SU-DHL-6 (cell line): Measurements from ENCODE around the gene HOMER2.

Experiments used
- H2AFZ ChIP-seq: fragments of 200-600 bp; sonication (generic); 2 replicates; pipeline ENCODE4 v1.6.1; 2014; ENCODE audit warnings: low read depth, mild to moderate bottlenecking, moderate library complexity, mixed read lengths, antibody characterized with exemption, low read length; ENCODE audit not compliant: severe bottlenecking
- H3F3A ChIP-seq: fragments of 200-600 bp; shearing (Covaris generic); 2 replicates; pipeline ENCODE4 v1.6.0; 2016; ENCODE audit warnings: antibody characterized with exemption, mild to moderate bottlenecking; ENCODE audit not compliant: insufficient read depth
- H3K27ac ChIP-seq: fragments of 200-600 bp; sonication (generic); 2 replicates; pipeline ENCODE4 v1.5.1; 2016; ENCODE audit warnings: low read depth, mild to moderate bottlenecking, low read length, moderate library complexity, mixed read lengths
- H3K27me3 ChIP-seq: fragments of 200-600 bp; sonication (generic), shearing (Covaris generic); 2 replicates; pipeline ENCODE4 v1.6.0; 2014; ENCODE audit warnings: mild to moderate bottlenecking, low read length
- H3K36me3 ChIP-seq: fragments of 200-600 bp; sonication (generic); 2 replicates; pipeline ENCODE4 v1.6.1; 2014; ENCODE audit warnings: mild to moderate bottlenecking, low read length, mixed read lengths
- H3K4me2 ChIP-seq: fragments of 300-600, 200-600 bp; shearing (Covaris generic), sonication (generic); 2 replicates; pipeline ENCODE4 v1.6.0; 2014; ENCODE audit warnings: low read length, low read depth, mild to moderate bottlenecking; ENCODE audit not compliant: poor library complexity, severe bottlenecking
- H3K4me3 ChIP-seq: fragments of 200-600 bp; sonication (generic); 2 replicates; pipeline ENCODE4 v1.5.1; 2014; ENCODE audit warnings: antibody characterized with exemption, low read length, mild to moderate bottlenecking, mixed read lengths; ENCODE audit not compliant: insufficient read depth, poor library complexity, severe bottlenecking
- H3K79me2 ChIP-seq: fragments of 200-600 bp; sonication (generic); 2 replicates; pipeline ENCODE4 v1.6.1; 2014; ENCODE audit warnings: mild to moderate bottlenecking, low read length, moderate library complexity; ENCODE audit not compliant: insufficient read depth
- H3K9ac ChIP-seq: fragments of 200-600 bp; sonication (generic); 2 replicates; pipeline ENCODE4 v1.7.0; 2014; ENCODE audit warnings: mild to moderate bottlenecking, low read length
- H3K9me2 ChIP-seq: fragments of 200-600 bp; sonication (generic); replicated peaks from 2 replicates; pipeline ENCODE4 v1.6.1; 2014; ENCODE audit warnings: low read length; ENCODE audit not compliant: insufficient read depth
- H3K9me3 ChIP-seq: fragments of 200-600 bp; sonication (generic); 2 replicates; pipeline ENCODE4 v1.6.1; 2014; ENCODE audit warnings: low read length, mixed read lengths; ENCODE audit not compliant: insufficient read depth
- H4K20me1 ChIP-seq: fragments of 200-600 bp; sonication (generic); 2 replicates; pipeline ENCODE4 v1.6.1; 2014; ENCODE audit warnings: low read depth, mild to moderate bottlenecking, antibody characterized with exemption, low read length, moderate library complexity, mixed read lengths
- EZH2phosphoT487 ChIP-seq: fragments of 200-600 bp; sonication (generic), shearing (Covaris generic); conservative IDR thresholded peaks from 2 replicates; pipeline ENCODE4 v1.6.1; 2018; ENCODE audit warnings: mild to moderate bottlenecking, antibody characterized with exemption, low read length, moderate library complexity, mixed read lengths
- TF ChIP-seq, protein P1 (sequence below): fragments of 200-600 bp; sonication (generic); IDR thresholded peaks from one replicate; pipeline ENCODE4 v1.5.1; 2017; ENCODE audit warnings: antibody characterized with exemption, mild to moderate bottlenecking, low read length, moderate library complexity; ENCODE audit not compliant: insufficient read depth, poor library complexity, severe bottlenecking

The HOMER2 gene

GRCh38 chr15:82923744-82924143 lies 28.8 kb downstream of the HOMER2 start:
- Histone ChIP-seq H3K9me3 (no peaks in the 10 kb centered on the region), H3K4me2 (no peak overlapping the region), H3K79me2 (no peaks in the 10 kb centered on the region), H2AFZ (no peak overlapping the region), H3F3A (no peaks in the 10 kb centered on the region), H3K27ac (no peak overlapping the region), H3K9me2 (no peaks in the 10 kb centered on the region), H3K27me3 (no peaks in the 10 kb centered on the region), H3K36me3 (no peaks in the 10 kb centered on the region), H4K20me1 (no peaks in the 10 kb centered on the region), H3K9ac (no peak overlapping the region), H3K4me3 (no peak overlapping the region)
- TF ChIP-seq, protein P1, sequence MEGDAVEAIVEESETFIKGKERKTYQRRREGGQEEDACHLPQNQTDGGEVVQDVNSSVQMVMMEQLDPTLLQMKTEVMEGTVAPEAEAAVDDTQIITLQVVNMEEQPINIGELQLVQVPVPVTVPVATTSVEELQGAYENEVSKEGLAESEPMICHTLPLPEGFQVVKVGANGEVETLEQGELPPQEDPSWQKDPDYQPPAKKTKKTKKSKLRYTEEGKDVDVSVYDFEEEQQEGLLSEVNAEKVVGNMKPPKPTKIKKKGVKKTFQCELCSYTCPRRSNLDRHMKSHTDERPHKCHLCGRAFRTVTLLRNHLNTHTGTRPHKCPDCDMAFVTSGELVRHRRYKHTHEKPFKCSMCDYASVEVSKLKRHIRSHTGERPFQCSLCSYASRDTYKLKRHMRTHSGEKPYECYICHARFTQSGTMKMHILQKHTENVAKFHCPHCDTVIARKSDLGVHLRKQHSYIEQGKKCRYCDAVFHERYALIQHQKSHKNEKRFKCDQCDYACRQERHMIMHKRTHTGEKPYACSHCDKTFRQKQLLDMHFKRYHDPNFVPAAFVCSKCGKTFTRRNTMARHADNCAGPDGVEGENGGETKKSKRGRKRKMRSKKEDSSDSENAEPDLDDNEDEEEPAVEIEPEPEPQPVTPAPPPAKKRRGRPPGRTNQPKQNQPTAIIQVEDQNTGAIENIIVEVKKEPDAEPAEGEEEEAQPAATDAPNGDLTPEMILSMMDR: no peak
- TF ChIP-seq EZH2phosphoT487: no peak

DNA sequence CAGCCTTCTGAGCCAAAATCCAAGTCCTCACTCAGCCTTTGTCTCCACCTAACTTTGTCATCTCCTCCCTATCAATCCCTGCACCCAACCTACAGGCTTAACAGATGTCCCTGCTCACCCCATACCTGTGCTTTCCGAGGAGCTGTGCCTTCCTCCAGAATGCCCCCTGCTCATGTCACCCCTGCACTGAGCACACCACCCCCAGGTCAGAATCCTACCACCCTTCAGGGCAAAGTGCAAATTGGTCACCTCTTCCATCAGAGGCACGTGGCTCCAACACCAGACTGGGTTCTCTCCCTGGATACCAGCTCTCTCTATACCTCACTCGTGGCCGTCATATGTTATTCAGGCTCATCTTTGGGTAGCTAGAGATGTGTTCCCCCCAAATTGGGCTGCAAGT lies 29.8 kb downstream of the HOMER2 start:
- no peak overlapping the region for H3K4me3 ChIP-seq
- no peak overlapping the region for H3K9ac ChIP-seq
- H3K79me2 ChIP-seq: no peaks in the 10 kb centered on the region
- no peaks in the 10 kb centered on the region for H4K20me1 ChIP-seq
- H3F3A ChIP-seq: no peaks in the 10 kb centered on the region
- TF ChIP-seq, protein P1: no peak
- no peak for TF ChIP-seq EZH2phosphoT487
- H3K36me3 ChIP-seq: no peaks in the 10 kb centered on the region
- no peak overlapping the region for H3K4me2 ChIP-seq
- no peaks in the 10 kb centered on the region for H3K9me3 ChIP-seq
- H3K9me2 ChIP-seq: no peaks in the 10 kb centered on the region
- H3K27ac ChIP-seq: no peak overlapping the region
- H2AFZ ChIP-seq: no peak overlapping the region
- no peaks in the 10 kb centered on the region for H3K27me3 ChIP-seq

DNA sequence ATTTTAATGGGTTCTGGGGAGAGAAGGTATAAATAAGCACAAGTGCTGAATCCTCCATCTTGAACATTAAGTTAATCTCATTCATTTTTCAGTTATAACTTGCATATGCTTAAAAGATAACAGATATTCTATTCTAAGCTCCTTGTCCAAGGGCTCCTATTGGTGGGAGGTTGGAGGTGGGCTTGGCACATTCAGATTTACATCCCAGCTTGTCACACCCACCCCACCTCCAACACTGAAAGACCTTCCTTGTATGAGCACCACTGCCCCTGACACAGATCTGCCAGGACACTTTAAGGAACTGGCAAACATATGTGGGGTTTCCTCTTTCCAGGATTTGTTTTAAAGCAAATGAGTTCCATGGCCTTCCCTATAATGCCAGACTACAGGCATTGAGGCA lies 30.6 kb downstream of the HOMER2 start:
- Histone ChIP-seq H3K4me2 (no peak overlapping the region), H3K9me2 (no peaks in the 10 kb centered on the region), H3K79me2 (no peaks in the 10 kb centered on the region), H3K27ac (no peak overlapping the region), H3K4me3 (no peak overlapping the region), H3K27me3 (no peaks in the 10 kb centered on the region), H3F3A (no peaks in the 10 kb centered on the region), H2AFZ (no peak overlapping the region), H3K9ac (no peak overlapping the region), H3K9me3 (no peaks in the 10 kb centered on the region), H3K36me3 (no peaks in the 10 kb centered on the region), H4K20me1 (no peaks in the 10 kb centered on the region)
- no peak for TF ChIP-seq EZH2phosphoT487
- TF ChIP-seq, protein P1: no peak

DNA sequence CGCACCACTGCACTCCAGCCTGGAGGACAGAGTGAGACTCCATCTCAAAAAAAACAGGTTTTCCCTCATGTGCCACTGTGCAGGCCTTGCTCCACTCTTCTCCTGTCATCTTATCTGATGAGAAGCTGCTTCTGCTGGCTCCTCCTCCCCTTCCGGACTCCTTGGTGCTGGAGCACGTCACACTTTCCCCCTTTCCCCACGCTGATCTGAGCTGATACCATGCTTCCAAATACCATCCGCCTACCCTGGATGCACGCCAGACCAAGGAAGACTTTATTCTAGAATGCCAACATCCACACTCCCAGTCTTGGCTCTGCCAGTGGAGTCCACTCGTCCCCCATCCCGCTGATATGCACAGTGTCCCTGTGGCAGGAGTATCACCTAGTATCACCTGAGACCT lies 31.3 kb downstream of the HOMER2 start:
- H3K27ac ChIP-seq: no peak overlapping the region
- H3K79me2 ChIP-seq: no peaks in the 10 kb centered on the region
- H3K9me2 ChIP-seq: no peaks in the 10 kb centered on the region
- no peak overlapping the region for H2AFZ ChIP-seq
- no peak overlapping the region for H3K4me3 ChIP-seq
- H3F3A ChIP-seq: no peaks in the 10 kb centered on the region
- H3K27me3 ChIP-seq: no peaks in the 10 kb centered on the region
- TF ChIP-seq, protein P1: no peak
- TF ChIP-seq EZH2phosphoT487: no peak
- no peak overlapping the region for H3K9ac ChIP-seq
- H4K20me1 ChIP-seq: no peaks in the 10 kb centered on the region
- no peaks in the 10 kb centered on the region for H3K9me3 ChIP-seq
- H3K4me2 ChIP-seq: no peak overlapping the region
- no peaks in the 10 kb centered on the region for H3K36me3 ChIP-seq
